Type B pancreatic cell (in vitro differentiated cells): ENCODE results near the gene AP2A2. TPM values are rescaled to one million over a fixed set of nuclear protein-coding genes. Genes with fewer than 3 reads are reported as not detected.
A peak's percentile ranks its signal among the peaks of the same experiment; 100 is the strongest.

ENCODE experiments used
- DNase-seq: peaks from one replicate; pipeline ENCODE4 v3.0.0; 2021; ENCODE audit warnings: mixed read lengths; ENCODE audit not compliant: unreplicated experiment; ENCODE audit errors: extremely low spot score
- H3K27ac Mint-ChIP-seq: 2 replicates; pipeline ENCODE4 v1.8.0; 2021; ENCODE audit warnings: mild to moderate bottlenecking, mixed read lengths
- H3K27me3 Mint-ChIP-seq: 2 replicates; pipeline ENCODE4 v1.8.0; 2021; ENCODE audit warnings: mixed read lengths
- H3K36me3 Mint-ChIP-seq: 2 replicates; pipeline ENCODE4 v1.8.0; 2021; ENCODE audit warnings: mixed read lengths
- H3K4me1 Mint-ChIP-seq: one replicate; pipeline ENCODE4 v1.8.0; 2021; ENCODE audit warnings: mixed read lengths; ENCODE audit not compliant: unreplicated experiment
- H3K4me3 Mint-ChIP-seq: 2 replicates; pipeline ENCODE4 v1.8.0; 2021; ENCODE audit warnings: mild to moderate bottlenecking, mixed read lengths
- H3K9me3 Mint-ChIP-seq: 2 replicates; pipeline ENCODE4 v1.8.0; 2021; ENCODE audit warnings: mixed read lengths
- total RNA-seq: library from RNA; stranded (reverse); gene quantifications from 2 replicates; pipeline ENCODE4 v1.2.1, GENCODE V29; 2021; ENCODE audit warnings: low replicate concordance
- TF ChIP-seq, protein P1 (sequence below): fragments of 200-600 bp; sonication (generic); conservative IDR thresholded peaks from 2 replicates; pipeline ENCODE4 v1.5.0; 2021; ENCODE audit warnings: antibody characterized with exemption, mild to moderate bottlenecking

The AP2A2 gene
- total RNA-seq, 1 donor from 2014 or later = 109 TPM

GRCh38 chr11:980438-981357, 55.0 kb downstream of the AP2A2 start:
- TF ChIP-seq, protein P1, sequence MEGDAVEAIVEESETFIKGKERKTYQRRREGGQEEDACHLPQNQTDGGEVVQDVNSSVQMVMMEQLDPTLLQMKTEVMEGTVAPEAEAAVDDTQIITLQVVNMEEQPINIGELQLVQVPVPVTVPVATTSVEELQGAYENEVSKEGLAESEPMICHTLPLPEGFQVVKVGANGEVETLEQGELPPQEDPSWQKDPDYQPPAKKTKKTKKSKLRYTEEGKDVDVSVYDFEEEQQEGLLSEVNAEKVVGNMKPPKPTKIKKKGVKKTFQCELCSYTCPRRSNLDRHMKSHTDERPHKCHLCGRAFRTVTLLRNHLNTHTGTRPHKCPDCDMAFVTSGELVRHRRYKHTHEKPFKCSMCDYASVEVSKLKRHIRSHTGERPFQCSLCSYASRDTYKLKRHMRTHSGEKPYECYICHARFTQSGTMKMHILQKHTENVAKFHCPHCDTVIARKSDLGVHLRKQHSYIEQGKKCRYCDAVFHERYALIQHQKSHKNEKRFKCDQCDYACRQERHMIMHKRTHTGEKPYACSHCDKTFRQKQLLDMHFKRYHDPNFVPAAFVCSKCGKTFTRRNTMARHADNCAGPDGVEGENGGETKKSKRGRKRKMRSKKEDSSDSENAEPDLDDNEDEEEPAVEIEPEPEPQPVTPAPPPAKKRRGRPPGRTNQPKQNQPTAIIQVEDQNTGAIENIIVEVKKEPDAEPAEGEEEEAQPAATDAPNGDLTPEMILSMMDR = no peak
- Mint-ChIP-seq H3K27me3 (no peaks in the 10 kb centered on the region), H3K4me3 (no peak overlapping the region)

GRCh38 chr11:981764-982163, 56.1 kb downstream of the AP2A2 start:
- no peaks in the 10 kb centered on the region for H3K27me3 Mint-ChIP-seq
- TF ChIP-seq, protein P1 = no peak
- no peaks in the 10 kb centered on the region for H3K9me3 Mint-ChIP-seq
- no peak overlapping the region for H3K4me3 Mint-ChIP-seq
- peaks cover 15% of the 10 kb centered on the region for H3K36me3 Mint-ChIP-seq
- no peak for DNase-seq
- no peak overlapping the region for H3K27ac Mint-ChIP-seq
- peaks cover 3% of the 10 kb centered on the region for H3K4me1 Mint-ChIP-seq

More at GRCh38 chr11:980438-981357, 55.0 kb downstream of the AP2A2 start:
- peaks cover 19% of the 10 kb centered on the region for H3K36me3 Mint-ChIP-seq
- peak overlapping the region; percentile 28 for H3K27ac Mint-ChIP-seq
- no peaks in the 10 kb centered on the region for H3K9me3 Mint-ChIP-seq
- H3K4me1 Mint-ChIP-seq = peaks cover 10% of the 10 kb centered on the region
- no peak for DNase-seq

- H3K4me1 Mint-ChIP-seq = peaks cover 3% of the 10 kb centered on the region
- no peak overlapping the region for H3K4me3 Mint-ChIP-seq
- H3K36me3 Mint-ChIP-seq = peaks cover 10% of the 10 kb centered on the region
- DNase-seq = no peak
- H3K9me3 Mint-ChIP-seq = no peaks in the 10 kb centered on the region
- no peak overlapping the region for H3K27ac Mint-ChIP-seq
- TF ChIP-seq, protein P1 = no peak
- no peaks in the 10 kb centered on the region for H3K27me3 Mint-ChIP-seq
These were observed 58.9 kb downstream of the AP2A2 start for GRCh38 chr11:984546-984945.

GRCh38 chr11:985406-985805, 59.7 kb downstream of the AP2A2 start:
- no peaks in the 10 kb centered on the region for H3K27me3 Mint-ChIP-seq
- no peak overlapping the region for H3K4me3 Mint-ChIP-seq
- no peak for DNase-seq
- no peaks in the 10 kb centered on the region for H3K9me3 Mint-ChIP-seq
- H3K27ac Mint-ChIP-seq = no peak overlapping the region
- H3K36me3 Mint-ChIP-seq = peaks cover 10% of the 10 kb centered on the region
- H3K4me1 Mint-ChIP-seq = peaks cover 3% of the 10 kb centered on the region
- TF ChIP-seq, protein P1 = no peak

DNA sequence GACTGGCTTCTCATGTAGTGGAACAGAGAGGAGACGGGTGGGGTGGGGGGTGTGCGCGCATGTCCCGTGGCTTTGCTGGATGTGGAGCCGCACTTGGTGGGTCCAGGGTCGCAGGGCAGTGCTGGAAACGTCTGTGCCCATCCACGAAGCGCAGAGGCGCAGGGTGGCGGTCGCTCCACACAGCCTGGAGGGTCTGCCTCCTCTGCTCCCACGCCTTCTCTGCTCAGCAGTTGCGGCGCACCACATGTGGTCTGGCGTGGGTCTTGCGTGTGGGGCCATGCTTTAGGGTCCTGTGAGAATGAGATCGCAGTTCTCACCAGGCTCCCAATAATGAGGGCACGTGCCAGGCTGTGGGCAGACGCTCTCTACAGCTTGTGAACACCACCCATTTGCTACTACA, 60.2 kb downstream of the AP2A2 start:
- Mint-ChIP-seq H3K9me3 (no peaks in the 10 kb centered on the region), H3K4me1 (peaks cover 2% of the 10 kb centered on the region), H3K36me3 (peaks cover 7% of the 10 kb centered on the region), H3K27me3 (no peaks in the 10 kb centered on the region), H3K4me3 (no peak overlapping the region), H3K27ac (peak overlapping the region; percentile 46)
- DNase-seq = no peak
- TF ChIP-seq, protein P1 = no peak
